ENCODE data around the gene RBCK1.
A peak's percentile ranks its signal among the peaks of the same experiment; 100 is the strongest.

Gene RBCK1

GRCh38 chr20:407133-407952 is 756 bp upstream of the RBCK1 start:
- Histone ChIP-seq H3K9me3 (ENCODE audit: low read length) (peaks cover 17% of the 10 kb centered on the region), H2AFZ (ENCODE audit: low read depth, low read length) (peak overlapping the region; percentile 81), H3K4me1 (ENCODE audit: insufficient read depth, low read length) (peaks cover 15% of the 10 kb centered on the region), H3K27me3 (ENCODE audit: insufficient read depth, low read length) (no peaks in the 10 kb centered on the region), H3K36me3 (ENCODE audit: insufficient read depth, low read length) (peaks cover 24% of the 10 kb centered on the region), H3K4me3 (ENCODE audit: low read length) (peak overlapping the region; percentile 54)

GRCh38 chr20:408843-409696 is 971 bp downstream of the RBCK1 start:
- H3K4me1 ChIP-seq (ENCODE audit: insufficient read depth, low read length), result peaks cover 15% of the 10 kb centered on the region
- no peaks in the 10 kb centered on the region for H3K27me3 ChIP-seq (ENCODE audit: insufficient read depth, low read length)
- H3K4me3 ChIP-seq (ENCODE audit: low read length), result peak overlapping the region; percentile 84
- H3K9me3 ChIP-seq (ENCODE audit: low read length), result peaks cover 14% of the 10 kb centered on the region
- H2AFZ ChIP-seq (ENCODE audit: low read depth, low read length), result peak overlapping the region; percentile 31
- peaks cover 26% of the 10 kb centered on the region for H3K36me3 ChIP-seq (ENCODE audit: insufficient read depth, low read length)

- H3K4me1 ChIP-seq (ENCODE audit: insufficient read depth, low read length), result peaks cover 15% of the 10 kb centered on the region
- no peak overlapping the region for H2AFZ ChIP-seq (ENCODE audit: low read depth, low read length)
- H3K9me3 ChIP-seq (ENCODE audit: low read length), result peaks cover 14% of the 10 kb centered on the region
- H3K4me3 ChIP-seq (ENCODE audit: low read length), result peak overlapping the region; percentile 84
- peaks cover 26% of the 10 kb centered on the region for H3K36me3 ChIP-seq (ENCODE audit: insufficient read depth, low read length)
- no peaks in the 10 kb centered on the region for H3K27me3 ChIP-seq (ENCODE audit: insufficient read depth, low read length)
Observed at GRCh38 chr20:409697-410559, 1.8 kb downstream of the RBCK1 start.

DNA sequence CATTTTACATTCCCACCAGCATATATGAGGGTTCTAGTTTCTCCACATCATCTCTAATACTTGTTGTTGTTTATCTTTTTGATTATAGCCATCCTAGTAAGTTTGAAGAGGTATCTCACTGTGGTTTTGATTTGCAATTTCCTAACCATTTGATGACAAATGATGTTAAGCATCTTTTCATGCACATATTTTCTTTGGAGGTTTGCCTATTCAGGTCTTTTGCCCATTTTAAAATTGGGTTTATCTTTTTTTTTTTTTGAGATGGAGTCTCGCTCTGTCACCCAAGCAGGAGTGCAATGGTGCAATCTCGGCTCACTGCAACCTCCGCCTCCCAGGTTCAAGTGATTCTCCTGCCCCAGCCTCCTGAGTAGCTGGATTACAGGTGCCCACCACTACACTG is 4.0 kb downstream of the RBCK1 start:
- Histone ChIP-seq H3K4me1 (ENCODE audit: insufficient read depth, low read length) (peaks cover 13% of the 10 kb centered on the region), H3K9me3 (ENCODE audit: low read length) (peaks cover 14% of the 10 kb centered on the region), H3K27me3 (ENCODE audit: insufficient read depth, low read length) (no peaks in the 10 kb centered on the region), H3K36me3 (ENCODE audit: insufficient read depth, low read length) (peaks cover 34% of the 10 kb centered on the region), H3K4me3 (ENCODE audit: low read length) (no peak overlapping the region), H2AFZ (ENCODE audit: low read depth, low read length) (no peak overlapping the region)

- Histone ChIP-seq H3K27me3 (ENCODE audit: insufficient read depth, low read length) (no peaks in the 10 kb centered on the region), H3K4me3 (ENCODE audit: low read length) (no peak overlapping the region), H3K9me3 (ENCODE audit: low read length) (peaks cover 14% of the 10 kb centered on the region), H3K4me1 (ENCODE audit: insufficient read depth, low read length) (peaks cover 7% of the 10 kb centered on the region), H3K36me3 (ENCODE audit: insufficient read depth, low read length) (peaks cover 48% of the 10 kb centered on the region), H2AFZ (ENCODE audit: low read depth, low read length) (no peak overlapping the region)
Observed at GRCh38 chr20:414161-414560, 6.1 kb downstream of the RBCK1 start.

DNA sequence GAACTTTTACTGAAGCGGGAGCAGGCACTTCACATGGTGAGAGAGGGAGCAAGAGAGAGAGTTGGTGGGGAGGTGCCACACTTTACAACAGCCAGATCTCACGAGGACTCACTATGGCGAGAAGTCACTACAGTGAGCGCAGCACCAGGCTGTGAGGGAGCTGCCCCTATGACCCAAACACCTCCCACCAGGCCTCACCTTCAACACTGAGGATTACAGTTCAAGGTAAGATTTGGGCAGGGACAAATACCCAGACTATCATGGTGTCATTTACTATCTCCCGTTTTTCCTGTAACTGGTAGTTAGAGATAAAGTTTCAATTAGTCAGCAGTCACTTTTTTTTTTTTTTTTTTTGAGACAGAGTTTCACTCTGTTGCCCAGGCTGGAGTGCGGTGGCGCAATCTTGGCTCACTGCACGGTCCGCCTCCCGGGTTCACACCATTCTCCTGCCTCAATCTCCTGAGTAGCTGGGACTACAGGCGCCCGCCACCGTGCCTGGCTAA is 7.8 kb downstream of the RBCK1 start:
- Histone ChIP-seq H3K27me3 (ENCODE audit: insufficient read depth, low read length) (no peaks in the 10 kb centered on the region), H2AFZ (ENCODE audit: low read depth, low read length) (no peak overlapping the region), H3K4me3 (ENCODE audit: low read length) (no peak overlapping the region), H3K36me3 (ENCODE audit: insufficient read depth, low read length) (peaks cover 48% of the 10 kb centered on the region), H3K9me3 (ENCODE audit: low read length) (peaks cover 11% of the 10 kb centered on the region), H3K4me1 (ENCODE audit: insufficient read depth, low read length) (no peaks in the 10 kb centered on the region)

- peaks cover 50% of the 10 kb centered on the region for H3K36me3 ChIP-seq (ENCODE audit: insufficient read depth, low read length)
- no peaks in the 10 kb centered on the region for H3K27me3 ChIP-seq (ENCODE audit: insufficient read depth, low read length)
- peaks cover under 1% of the 10 kb centered on the region for H3K9me3 ChIP-seq (ENCODE audit: low read length)
- no peaks in the 10 kb centered on the region for H3K4me1 ChIP-seq (ENCODE audit: insufficient read depth, low read length)
- no peak overlapping the region for H3K4me3 ChIP-seq (ENCODE audit: low read length)
- no peak overlapping the region for H2AFZ ChIP-seq (ENCODE audit: low read depth, low read length)
Observed at GRCh38 chr20:416950-417800, 9.1 kb downstream of the RBCK1 start.

DNA sequence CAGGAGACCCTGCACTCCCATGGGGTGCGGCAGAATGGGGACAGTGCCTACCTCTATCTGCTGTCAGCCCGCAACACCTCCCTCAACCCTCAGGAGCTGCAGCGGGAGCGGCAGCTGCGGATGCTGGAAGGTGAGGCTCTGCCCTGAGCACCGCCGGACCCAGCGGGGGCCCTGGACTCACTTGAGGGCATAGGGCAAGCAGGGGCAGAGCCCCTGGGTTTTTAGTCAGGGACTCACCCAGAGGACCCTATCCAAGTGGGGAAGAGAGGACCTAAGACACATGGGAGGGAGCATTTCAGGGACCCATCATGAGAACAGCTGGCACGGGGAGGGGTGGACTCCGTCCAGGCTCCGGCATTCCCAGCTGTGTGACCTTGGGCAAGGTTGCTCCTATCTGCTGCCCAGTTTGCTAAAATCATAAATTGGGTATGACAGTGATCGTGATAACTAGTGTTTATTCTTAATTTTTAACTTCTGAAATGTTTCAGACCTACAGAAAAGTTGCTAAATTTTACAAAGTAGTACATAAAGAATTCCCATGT is 9.8 kb downstream of the RBCK1 start:
- no peak overlapping the region for H2AFZ ChIP-seq (ENCODE audit: low read depth, low read length)
- H3K4me3 ChIP-seq (ENCODE audit: low read length), result no peak overlapping the region
- peaks cover 53% of the 10 kb centered on the region for H3K36me3 ChIP-seq (ENCODE audit: insufficient read depth, low read length)
- no peaks in the 10 kb centered on the region for H3K9me3 ChIP-seq (ENCODE audit: low read length)
- H3K27me3 ChIP-seq (ENCODE audit: insufficient read depth, low read length), result no peaks in the 10 kb centered on the region
- no peaks in the 10 kb centered on the region for H3K4me1 ChIP-seq (ENCODE audit: insufficient read depth, low read length)

- no peak overlapping the region for H3K4me3 ChIP-seq (ENCODE audit: low read length)
- H3K36me3 ChIP-seq (ENCODE audit: insufficient read depth, low read length), result peaks cover 57% of the 10 kb centered on the region
- no peaks in the 10 kb centered on the region for H3K4me1 ChIP-seq (ENCODE audit: insufficient read depth, low read length)
- no peaks in the 10 kb centered on the region for H3K27me3 ChIP-seq (ENCODE audit: insufficient read depth, low read length)
- H3K9me3 ChIP-seq (ENCODE audit: low read length), result no peaks in the 10 kb centered on the region
- no peak overlapping the region for H2AFZ ChIP-seq (ENCODE audit: low read depth, low read length)
Observed at GRCh38 chr20:418858-419365, 10.8 kb downstream of the RBCK1 start.

- Histone ChIP-seq H3K4me3 (ENCODE audit: low read length) (no peak overlapping the region), H3K4me1 (ENCODE audit: insufficient read depth, low read length) (no peaks in the 10 kb centered on the region), H3K27me3 (ENCODE audit: insufficient read depth, low read length) (no peaks in the 10 kb centered on the region), H2AFZ (ENCODE audit: low read depth, low read length) (no peak overlapping the region), H3K36me3 (ENCODE audit: insufficient read depth, low read length) (peaks cover 63% of the 10 kb centered on the region), H3K9me3 (ENCODE audit: low read length) (no peaks in the 10 kb centered on the region)
Observed at GRCh38 chr20:419556-420165, 11.6 kb downstream of the RBCK1 start.

DNA sequence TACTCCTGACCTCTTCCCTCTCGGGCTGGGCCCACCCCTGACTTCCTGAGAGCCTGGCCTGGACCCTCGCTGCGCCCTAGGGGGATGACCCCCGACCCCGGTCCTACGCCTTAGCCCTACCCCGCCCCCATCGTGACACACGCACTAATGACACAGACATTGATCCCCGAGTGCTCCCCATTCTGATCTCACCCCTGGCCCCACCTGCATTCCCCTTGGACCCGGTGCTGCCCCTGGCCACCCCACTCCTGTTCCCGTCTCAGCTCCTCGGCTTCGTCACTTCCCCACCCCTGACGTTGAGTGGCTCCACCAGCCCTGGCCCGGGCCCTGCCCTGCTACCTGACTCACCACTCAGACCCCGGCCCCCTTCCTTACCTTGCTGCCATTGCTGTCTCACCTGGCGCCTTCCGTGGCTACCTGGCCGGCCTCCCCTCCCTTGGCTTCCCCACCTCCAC is 12.1 kb downstream of the RBCK1 start:
- H3K4me3 ChIP-seq (ENCODE audit: low read length), result no peak overlapping the region
- no peak overlapping the region for H2AFZ ChIP-seq (ENCODE audit: low read depth, low read length)
- H3K4me1 ChIP-seq (ENCODE audit: insufficient read depth, low read length), result no peaks in the 10 kb centered on the region
- no peaks in the 10 kb centered on the region for H3K27me3 ChIP-seq (ENCODE audit: insufficient read depth, low read length)
- H3K36me3 ChIP-seq (ENCODE audit: insufficient read depth, low read length), result peaks cover 64% of the 10 kb centered on the region
- H3K9me3 ChIP-seq (ENCODE audit: low read length), result no peaks in the 10 kb centered on the region

Data from neuron (in vitro differentiated cells).